GM21360 (cell line): Measurements from ENCODE around the gene CYTH2.

ENCODE experiments used
- ATAC-seq: cut with Tn5 transposase; IDR thresholded peaks from one replicate; pipeline ENCODE4 v1.9.1; 2021; ENCODE audit warnings: mild to moderate bottlenecking, moderate library complexity; ENCODE audit not compliant: unreplicated experiment

The CYTH2 gene

GRCh38 chr19:48492925-48493717 is 24.0 kb downstream of the CYTH2 start:
- ATAC-seq: peak; percentile 56

- peak; percentile 6 for ATAC-seq
Observed at GRCh38 chr19:48493718-48494401, 24.7 kb downstream of the CYTH2 start.

GRCh38 chr19:48495396-48495795 is 26.2 kb downstream of the CYTH2 start:
- no peak for ATAC-seq

GRCh38 chr19:48496959-48497727 is 28.0 kb downstream of the CYTH2 start:
- no peak for ATAC-seq

GRCh38 chr19:48497728-48498594 is 28.8 kb downstream of the CYTH2 start:
- no peak for ATAC-seq

GRCh38 chr19:48498595-48499311 is 29.6 kb downstream of the CYTH2 start:
- ATAC-seq: no peak

DNA sequence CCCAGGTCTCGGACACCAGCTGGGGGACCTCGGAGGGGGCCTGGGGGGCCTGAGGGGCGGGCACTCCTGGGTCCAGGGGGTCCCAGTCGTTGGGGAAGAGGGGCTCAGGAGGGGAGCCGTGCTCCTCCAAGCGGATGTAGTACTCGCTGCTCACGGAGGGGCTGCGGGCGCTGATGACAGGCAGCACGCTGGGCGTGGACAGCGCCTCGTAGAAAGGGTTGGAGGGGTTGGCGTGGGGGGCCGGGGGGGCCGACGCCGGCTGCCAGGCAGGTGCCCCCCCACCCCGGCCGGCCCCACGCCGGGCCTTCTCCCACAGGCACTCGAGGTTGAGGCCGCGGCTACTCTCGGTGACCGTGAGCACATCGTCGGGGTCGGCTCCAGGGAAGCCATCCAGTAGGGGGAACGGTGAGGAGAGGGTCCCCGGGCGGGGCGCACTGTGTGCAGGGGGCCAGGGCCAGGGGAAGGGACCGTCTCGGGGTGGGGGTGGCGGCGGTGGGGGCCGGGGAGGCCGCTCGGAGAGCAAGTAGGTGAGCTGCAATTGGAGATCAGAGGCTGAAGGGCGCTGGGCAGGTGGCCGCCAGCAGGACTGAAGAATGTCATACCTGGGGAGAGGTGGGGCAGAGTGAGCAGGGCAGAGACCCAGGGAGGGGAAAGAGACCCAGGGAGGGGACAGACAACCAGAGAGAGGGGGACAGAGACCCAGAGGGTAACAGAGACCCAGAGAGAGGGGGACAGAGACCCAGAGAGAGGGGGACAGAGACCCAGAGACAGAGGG is 30.3 kb downstream of the CYTH2 start:
- no peak for ATAC-seq

DNA sequence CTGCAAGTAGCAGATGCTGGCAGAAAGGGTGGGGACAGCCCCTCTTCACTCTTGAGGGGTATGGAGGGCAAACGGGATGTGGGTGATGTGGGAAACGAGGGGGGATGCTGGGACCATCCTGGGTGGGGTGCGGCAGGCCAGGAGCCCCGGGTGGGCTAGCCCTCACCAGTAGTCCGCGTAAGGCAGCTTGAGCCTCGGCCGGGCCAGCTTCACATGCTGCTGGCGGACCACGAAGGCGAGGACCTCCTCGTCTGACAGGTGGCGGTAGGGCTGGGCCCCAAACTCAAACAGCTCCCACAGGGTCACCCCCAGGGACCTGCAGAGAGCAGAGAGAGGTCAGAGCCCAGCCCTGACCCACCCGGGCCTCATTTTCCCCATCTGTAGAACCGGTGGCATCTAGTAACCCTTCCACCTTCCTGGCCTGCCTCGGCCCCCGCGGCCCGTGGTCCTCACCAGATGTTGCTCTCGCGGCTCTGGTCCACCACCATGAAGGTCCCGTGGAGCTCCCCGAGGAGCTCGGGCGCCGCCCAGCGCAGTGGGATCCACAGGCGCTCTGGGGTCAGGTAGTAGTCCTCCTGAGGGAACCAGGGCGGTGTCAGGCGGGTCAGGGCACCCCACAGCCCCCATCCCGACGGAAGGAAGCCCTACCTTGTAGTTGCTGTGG is 31.8 kb downstream of the CYTH2 start:
- no peak for ATAC-seq

DNA sequence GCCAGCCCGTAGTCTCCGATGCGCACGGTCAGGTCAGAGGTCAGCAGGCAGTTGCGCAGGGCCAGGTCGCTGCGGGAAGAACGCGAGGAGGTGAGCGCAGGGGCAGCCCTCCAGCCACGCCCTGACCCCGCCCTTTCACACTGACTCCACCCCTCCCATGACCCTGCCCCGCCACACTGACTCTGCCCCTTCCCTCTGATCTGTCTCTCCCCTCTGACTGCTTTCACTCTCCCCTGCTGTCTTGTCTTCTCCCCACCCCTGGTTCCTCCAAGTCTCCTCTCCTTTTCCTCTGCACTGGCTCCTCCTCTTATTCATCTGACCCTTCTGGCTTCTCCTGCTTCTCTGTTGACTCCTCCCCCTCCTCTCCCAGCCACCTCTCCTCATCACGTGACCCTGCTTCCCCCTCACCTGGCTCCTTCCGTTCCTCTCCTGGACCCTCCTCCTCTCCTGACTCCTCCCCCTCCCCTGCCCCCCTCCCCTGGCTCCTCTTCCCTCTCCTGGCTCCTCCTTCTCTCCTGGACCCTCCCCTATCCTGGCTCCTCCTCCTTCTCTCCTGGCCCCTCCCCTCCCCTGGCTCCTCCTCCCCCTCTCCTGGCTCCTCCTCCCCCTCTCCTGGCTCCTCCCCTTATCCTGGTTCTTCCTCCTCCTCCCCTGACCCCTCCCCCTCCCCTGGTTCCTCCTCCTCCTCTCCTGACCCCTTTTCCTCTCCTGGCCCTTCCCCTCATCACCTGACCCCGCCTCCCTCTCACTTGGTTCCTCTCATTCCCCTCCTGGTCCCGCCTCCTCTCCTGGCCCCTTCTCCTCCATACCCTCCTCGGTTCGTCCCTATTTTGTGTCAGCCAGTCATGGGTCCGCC is 32.6 kb downstream of the CYTH2 start:
- ATAC-seq: no peak

DNA sequence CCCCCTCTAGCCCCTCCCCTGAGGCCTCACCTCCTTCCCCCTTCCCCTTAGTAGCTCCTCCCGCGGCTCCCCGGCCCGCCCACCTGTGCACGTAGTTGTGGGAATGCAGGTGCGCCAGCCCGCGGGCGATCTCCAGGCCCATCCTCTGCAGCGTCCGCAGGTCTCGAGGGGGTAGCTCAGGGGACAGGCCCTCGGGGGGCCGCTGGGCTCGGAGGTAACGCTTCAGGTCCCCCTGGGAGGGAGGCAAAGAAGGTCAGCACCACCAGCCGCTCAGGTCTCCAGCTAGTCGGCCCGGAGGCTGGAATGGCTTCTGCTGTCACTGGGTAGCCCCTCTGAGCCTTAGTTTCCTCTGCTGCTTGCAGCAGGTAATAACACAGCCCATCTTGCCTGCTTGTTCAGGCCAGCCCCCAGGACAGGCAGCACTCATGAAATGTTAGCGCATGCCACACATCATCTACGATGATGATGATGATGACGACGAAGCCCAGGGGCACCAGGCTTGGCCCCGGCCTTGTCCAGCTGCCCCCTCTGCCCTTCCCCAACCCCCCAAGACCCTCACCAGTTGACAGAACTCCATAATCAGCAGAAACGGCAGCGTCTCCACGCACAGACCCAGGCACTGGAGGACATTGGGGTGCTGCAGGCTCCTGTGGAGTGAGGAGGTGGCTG is 33.3 kb downstream of the CYTH2 start:
- ATAC-seq: no peak

DNA sequence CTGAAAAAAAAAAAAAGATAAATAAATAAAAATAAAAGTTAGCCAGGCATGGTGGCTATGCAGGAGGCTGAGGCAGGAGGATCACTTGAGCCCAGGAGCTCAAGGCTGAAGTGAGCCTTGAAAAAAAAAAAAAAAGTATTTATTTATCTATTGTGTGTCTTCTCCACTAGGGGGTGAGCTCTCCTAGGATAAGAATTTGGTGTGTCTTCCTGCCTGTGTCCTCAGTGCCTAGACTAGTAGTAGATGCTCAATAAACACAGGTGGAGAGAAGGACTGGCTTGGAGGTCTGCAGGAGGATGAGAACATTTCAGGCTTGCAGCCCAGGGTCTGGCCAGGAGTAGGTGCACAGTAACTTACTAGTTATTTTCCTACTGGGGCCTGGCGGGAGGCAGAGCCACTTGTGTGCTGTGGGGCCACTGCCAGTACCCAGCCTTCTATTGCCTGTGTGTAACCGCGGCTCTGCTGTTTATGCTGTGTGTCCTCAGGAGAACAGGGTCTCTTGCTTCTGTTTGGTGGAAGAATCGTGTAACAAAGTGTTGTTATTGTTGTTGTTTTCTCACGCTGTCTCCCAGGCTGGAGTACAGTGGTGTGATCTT is 37.1 kb downstream of the CYTH2 start:
- no peak for ATAC-seq

DNA sequence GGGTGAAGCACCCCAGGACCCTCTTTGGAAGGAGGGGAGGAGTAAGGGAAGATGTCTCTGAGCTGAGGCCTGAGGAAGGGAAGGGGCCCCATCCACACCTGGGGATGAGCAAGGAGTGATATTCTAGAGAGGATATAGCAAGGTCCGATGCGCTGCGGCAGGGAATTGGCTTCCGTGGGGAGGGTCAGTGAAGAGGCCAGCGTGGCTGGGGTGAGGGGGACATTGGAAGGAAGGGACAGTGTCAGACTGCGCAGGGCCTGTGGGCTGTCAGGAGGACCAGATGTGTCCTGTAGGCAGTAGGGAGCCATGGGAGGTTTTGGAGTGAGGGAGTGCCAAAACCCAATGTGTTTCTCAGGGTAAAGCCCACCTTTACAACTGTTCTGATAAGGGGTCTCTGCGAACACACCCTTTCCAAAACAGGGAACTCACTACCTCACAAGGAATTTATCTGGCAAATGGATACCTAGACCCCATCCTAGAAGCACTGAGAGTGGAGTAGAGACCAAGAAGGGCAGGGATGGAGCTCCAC is 38.8 kb downstream of the CYTH2 start:
- no peak for ATAC-seq

DNA sequence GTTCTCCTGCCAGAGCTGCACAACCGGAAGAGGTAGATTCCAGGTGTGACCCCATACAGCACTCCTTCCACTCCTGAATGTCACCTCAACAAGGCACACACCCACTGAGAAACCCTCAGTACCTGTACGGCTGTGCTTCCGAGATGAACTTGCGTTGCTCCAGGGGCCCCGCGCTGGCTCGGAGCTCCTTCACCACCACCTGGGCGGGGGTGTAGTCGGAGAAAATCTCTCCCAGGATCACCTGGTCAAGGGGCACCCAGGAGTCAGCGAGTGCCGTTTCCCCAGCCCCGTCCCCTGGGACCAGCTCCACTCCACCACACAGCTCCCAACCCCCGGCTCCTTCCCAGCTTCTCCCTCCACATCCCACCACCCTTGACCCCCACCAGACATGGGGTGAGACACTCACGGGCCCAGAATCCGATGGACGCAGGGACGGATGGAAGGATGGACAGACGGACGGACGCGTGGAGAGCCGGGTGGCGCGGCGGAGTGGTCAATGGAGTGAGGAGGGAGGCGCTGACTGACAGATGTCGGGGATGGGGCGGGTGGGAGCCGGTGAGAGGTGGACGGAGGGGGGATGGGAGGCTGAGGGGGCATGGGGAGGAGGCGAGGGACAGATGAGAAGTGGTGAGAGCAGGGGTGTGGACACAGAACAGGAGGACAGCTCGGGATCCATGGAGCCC is 39.7 kb downstream of the CYTH2 start:
- no peak for ATAC-seq

- no peak for ATAC-seq
Observed at GRCh38 chr19:48509467-48510194, 40.5 kb downstream of the CYTH2 start.
